Uterus (tissue), 4 donors: ENCODE measurements around the gene DDX27. TPM values are rescaled to one million over a fixed set of nuclear protein-coding genes. Genes with fewer than 3 reads are reported as not detected.

Experiments used
- DNase-seq, 2 donors: peaks; one replicate each; pipeline ENCODE4 v3.0.0-alpha.2; 2019 to 2020
- H3K27ac ChIP-seq, 2 donors: fragments of 200-600 bp; sonication (generic); 1 replicate in 1 of 2; 2 replicates in 1 of 2; pipeline ENCODE4 v1.5.1; 2016 to 2018
- H3K27me3 ChIP-seq, 2 donors: fragments of 200-600 bp; sonication (generic); one replicate each; pipeline ENCODE4 v1.5.1; 2018 to 2019; ENCODE audit warnings: control low read depth in 1 of 2
- H3K36me3 ChIP-seq, 2 donors: fragments of 200-600 bp; sonication (generic); one replicate each; pipeline ENCODE4 v1.5.1; 2019; ENCODE audit warnings: control low read depth in 1 of 2
- H3K4me1 ChIP-seq, 2 donors: fragments of 200-600 bp; sonication (generic); one replicate each; pipeline ENCODE4 v1.5.1; 2018 to 2019; ENCODE audit warnings: control low read depth in 1 of 2
- H3K4me3 ChIP-seq, 2 donors: fragments of 200-600 bp; sonication (generic); 1 replicate in 1 of 2; 2 replicates in 1 of 2; pipeline ENCODE4 v1.5.1; 2018 to 2019; ENCODE audit warnings: mild to moderate bottlenecking in 1 of 2
- H3K9me3 ChIP-seq, 2 donors: fragments of 200-600 bp; sonication (generic); one replicate each; pipeline ENCODE4 v1.5.1; 2019; ENCODE audit warnings: control low read depth in 1 of 2
- CTCF ChIP-seq, 4 experiments: fragments of 200-600 bp in 2 of 4; fragments of 450-650 bp in 2 of 4; sonication (generic) in 2 of 4; IDR thresholded peaks; one replicate each; pipeline ENCODE4 v1.5.1; 2016 to 2019; ENCODE audit warnings: antibody characterized with exemption in 4 of 4, mild to moderate bottlenecking in 2 of 4, moderate library complexity in 1 of 4
- POLR2A ChIP-seq, 2 donors: fragments of 450-650 bp; IDR thresholded peaks; one replicate each; pipeline ENCODE4 v1.6.1; 2016; ENCODE audit warnings: antibody characterized with exemption in 2 of 2, mild to moderate bottlenecking in 1 of 2, moderate library complexity in 1 of 2
- intact Hi-C: fragments of 100-400 bp; cut with DNase I; formaldehyde crosslinking; loops from one replicate; pipeline ENCODE4 v1.15.1; 2023; ENCODE audit warnings: low total_unique reads
- small RNA-seq: library from RNA; depleted of rRNA; stranded (forward); fragments of <200 nt; gene quantifications from one replicate; pipeline ENCODE3, GENCODE V24; 2016
- total RNA-seq, 4 donors: library from RNA; depleted of rRNA in 3 of 4; stranded (reverse); fragments of >200 nt in 3 of 4; gene quantifications; one replicate each; pipeline versions ENCODE4 v1.1.0 to v1.2.4, GENCODE V29; 2014 to 2023
- donor health status: DM: yes; HTN: yes; CAD: no.

DDX27 gene
- total RNA-seq, 4 donors from 2014 or later: 11.8 to 35.8 (median 26.5) TPM

DNA sequence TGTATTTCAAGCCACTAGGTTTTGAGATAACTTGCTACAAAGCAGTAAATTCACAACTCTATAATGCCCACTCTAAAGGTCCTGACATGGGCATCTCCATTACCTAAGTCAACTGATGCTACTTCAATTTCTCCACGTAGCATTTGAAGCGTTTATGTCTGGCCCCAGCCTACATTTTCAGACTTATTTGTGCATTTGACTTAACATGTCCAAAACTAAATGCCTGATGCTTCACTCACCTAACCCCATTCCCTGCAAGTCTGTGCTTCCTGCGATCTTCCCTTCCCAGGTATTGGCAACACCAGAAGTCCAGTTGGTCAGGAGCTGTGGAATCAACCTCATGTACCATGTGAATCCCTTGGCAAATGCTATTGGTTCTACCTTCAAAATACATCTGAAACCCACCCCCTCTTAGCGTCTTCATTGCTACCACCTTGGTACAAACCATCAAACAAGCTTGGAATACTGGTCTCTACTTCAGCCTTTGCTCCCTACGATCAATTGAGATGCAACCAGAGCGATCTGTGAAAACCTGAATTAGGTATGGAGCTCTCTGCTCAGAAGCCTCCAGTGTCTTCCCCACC is 71.5 kb downstream of the DDX27 start:
- Histone ChIP-seq H3K4me1 (no peaks in the 10 kb centered on the region), H3K27ac (no peak overlapping the region), H3K36me3 (no peaks in the 10 kb centered on the region), H3K9me3 (peaks cover 0 to 18% of the 10 kb centered on the region in 2 donors), H3K4me3 (no peak overlapping the region), H3K27me3 (no peaks in the 10 kb centered on the region)
- TF ChIP-seq CTCF (IDR thresholded peaks at IDR 0.05) (no peak), POLR2A (IDR thresholded peaks at IDR 0.05) (no peak)
- intact Hi-C loops: no loop called here
- DNase-seq: no peak

- H3K36me3 ChIP-seq: no peaks in the 10 kb centered on the region
- no peak for DNase-seq
- intact Hi-C loops: no loop called here
- H3K4me3 ChIP-seq: no peak overlapping the region
- no peaks in the 10 kb centered on the region for H3K4me1 ChIP-seq
- H3K27ac ChIP-seq: no peak overlapping the region
- TF ChIP-seq POLR2A (IDR thresholded peaks at IDR 0.05) (no peak), CTCF (IDR thresholded peaks at IDR 0.05) (no peak)
- peaks cover 0 to 13% of the 10 kb centered on the region in 2 donors for H3K9me3 ChIP-seq
- no peaks in the 10 kb centered on the region for H3K27me3 ChIP-seq
Measured at GRCh38 chr20:49291200-49291599, 72.0 kb downstream of the DDX27 start.

- H3K36me3 ChIP-seq: no peaks in the 10 kb centered on the region
- intact Hi-C loops: no loop called here
Measured at GRCh38 chr20:49292010-49292409, 72.8 kb downstream of the DDX27 start.

GRCh38 chr20:49293122-49293521 is 73.9 kb downstream of the DDX27 start:
- intact Hi-C loops: no loop called here
- H3K36me3 ChIP-seq: no peaks in the 10 kb centered on the region
- no peaks in the 10 kb centered on the region for H3K9me3 ChIP-seq
- no peak for DNase-seq
- no peak overlapping the region for H3K4me3 ChIP-seq
- H3K27me3 ChIP-seq: no peaks in the 10 kb centered on the region
- no peak for TF ChIP-seq CTCF (IDR thresholded peaks at IDR 0.05)
- no peak for TF ChIP-seq POLR2A (IDR thresholded peaks at IDR 0.05)
- no peaks in the 10 kb centered on the region for H3K4me1 ChIP-seq
- H3K27ac ChIP-seq: no peak overlapping the region

More at GRCh38 chr20:49292010-49292409, 72.8 kb downstream of the DDX27 start:
- Histone ChIP-seq H3K4me3 (no peak overlapping the region), H3K27me3 (no peaks in the 10 kb centered on the region), H3K4me1 (no peaks in the 10 kb centered on the region), H3K9me3 (peaks cover 0 to 5% of the 10 kb centered on the region in 2 donors), H3K27ac (no peak overlapping the region)
- no peak for TF ChIP-seq CTCF (IDR thresholded peaks at IDR 0.05)
- TF ChIP-seq POLR2A (IDR thresholded peaks at IDR 0.05): no peak
- DNase-seq: no peak

Small RNA genes lying within 50 kb of the gene (small RNA-seq; reads per million reads assigned to genes)
- gene SNORD12B (1,814 reads per million, percentile 98 among the genes with 10 or more reads in this experiment), gene SNORD12C (1,802 reads per million, percentile 98 among the genes with 10 or more reads in this experiment)

Other genes starting within 250 kb of the DDX27 start
- gene CSE1L, start 173.1 kb upstream of the DDX27 start, total RNA-seq: 100 to 1,000 TPM in 1 of 4 donors, 10 to 100 TPM in 3; 49.2 to 104 (median 57.6) TPM
- 10 to 100 TPM; 52.6 to 97.1 (median 73.3) TPM for gene STAU1, start 31.1 kb upstream of the DDX27 start, total RNA-seq
- gene ZNFX1, start 58.6 kb downstream of the DDX27 start, total RNA-seq: 10 to 100 TPM; 20.0 to 46.2 (median 26.3) TPM